A673 (cell line): ENCODE results near the gene HMCN2. TPM values are rescaled to one million over a fixed set of nuclear protein-coding genes. Genes with fewer than 3 reads are reported as not detected.

Experiments used
- BruUV-seq: library from RNA; stranded (reverse); fragments of 400-500 nt; replicated peaks from 2 replicates; lab custom pipeline; 2021; lab: Mats Ljungman, UMichigan
- CTCF ChIA-PET: fragments of 300-600 bp; sonication (Branson Sonifier 250); formaldehyde crosslinking; loops from one replicate; lab custom pipeline; 2022; ENCODE audit warnings: antibody characterized with exemption; lab: Charles Lee
- POLR2A ChIA-PET: fragments of 300-600 bp; sonication (Branson Sonifier 250); formaldehyde crosslinking; loops from one replicate; lab custom pipeline; 2022; ENCODE audit warnings: antibody characterized with exemption; ENCODE audit not compliant: low non-redundant PET; lab: Charles Lee
- DNase-seq: peaks from one replicate; pipeline ENCODE4 v3.0.0-alpha.2; 2015; ENCODE audit warnings: low spot score
- H3K27ac ChIP-seq: fragments of 200-600 bp; sonication (generic); 2 replicates; pipeline ENCODE4 v1.5.1; 2016; ENCODE audit warnings: mixed run types, low read depth, mild to moderate bottlenecking, mixed read lengths, antibody characterized with exemption, low read length; ENCODE audit not compliant: poor library complexity, severe bottlenecking
- H3K27me3 ChIP-seq: fragments of 200-600 bp; sonication (generic); replicated peaks from 2 replicates; pipeline ENCODE4 v1.6.1; 2017; ENCODE audit warnings: mixed run types, low read depth, mild to moderate bottlenecking, mixed read lengths, antibody characterized with exemption, low read length; ENCODE audit not compliant: insufficient read depth, poor library complexity
- H3K36me3 ChIP-seq: fragments of 200-600 bp; sonication (generic); 2 replicates; pipeline ENCODE4 v1.6.1; 2016; ENCODE audit warnings: mixed run types, mild to moderate bottlenecking, mixed read lengths, antibody characterized with exemption, low read length; ENCODE audit not compliant: insufficient read depth, poor library complexity, severe bottlenecking
- H3K4me1 ChIP-seq: fragments of 200-600 bp; sonication (generic); 2 replicates; pipeline ENCODE4 v1.6.1; 2017; ENCODE audit warnings: mixed run types, mild to moderate bottlenecking, mixed read lengths, antibody characterized with exemption, low read length; ENCODE audit not compliant: insufficient read depth, poor library complexity, severe bottlenecking
- H3K4me3 ChIP-seq: fragments of 200-600 bp; sonication (generic); 2 replicates; pipeline ENCODE4 v1.5.1; 2016; ENCODE audit warnings: low read depth, mixed run types, mild to moderate bottlenecking, mixed read lengths, low read length; ENCODE audit not compliant: poor library complexity, severe bottlenecking
- H3K9me3 ChIP-seq: fragments of 200-600 bp; sonication (generic); 2 replicates; pipeline ENCODE4 v1.6.1; 2016; ENCODE audit warnings: mixed run types, low read depth, mild to moderate bottlenecking, mixed read lengths, antibody characterized with exemption, low read length; ENCODE audit not compliant: poor library complexity, severe bottlenecking
- EZH2 ChIP-seq: fragments of 200-600 bp; sonication (generic); IDR thresholded peaks from 2 replicates; pipeline ENCODE4 v1.6.1; 2017; ENCODE audit warnings: borderline replicate concordance, low read depth, mild to moderate bottlenecking, mixed read lengths, antibody characterized with exemption, low read length; ENCODE audit not compliant: poor library complexity, severe bottlenecking
- intact Hi-C: fragments of 100-400 bp; cut with micrococcal nuclease; formaldehyde crosslinking; loops from one replicate; pipeline ENCODE4 v1.10.0; 2022; ENCODE audit not compliant: unreplicated experiment
- total RNA-seq: library from RNA; stranded (reverse); gene quantifications from 2 replicates; pipeline ENCODE4 v1.2.3, GENCODE V29; 2021
- TF ChIP-seq, protein P1 (sequence below): fragments of 300-800, 200-600 bp; sonication (generic); conservative IDR thresholded peaks from 2 replicates; pipeline ENCODE4 v1.5.1; 2017; ENCODE audit warnings: low read depth, mild to moderate bottlenecking, antibody characterized with exemption, low read length, moderate library complexity, mixed read lengths

HMCN2 gene
- total RNA-seq, 1 experiment from 2014 or later = 0.28 TPM

DNA sequence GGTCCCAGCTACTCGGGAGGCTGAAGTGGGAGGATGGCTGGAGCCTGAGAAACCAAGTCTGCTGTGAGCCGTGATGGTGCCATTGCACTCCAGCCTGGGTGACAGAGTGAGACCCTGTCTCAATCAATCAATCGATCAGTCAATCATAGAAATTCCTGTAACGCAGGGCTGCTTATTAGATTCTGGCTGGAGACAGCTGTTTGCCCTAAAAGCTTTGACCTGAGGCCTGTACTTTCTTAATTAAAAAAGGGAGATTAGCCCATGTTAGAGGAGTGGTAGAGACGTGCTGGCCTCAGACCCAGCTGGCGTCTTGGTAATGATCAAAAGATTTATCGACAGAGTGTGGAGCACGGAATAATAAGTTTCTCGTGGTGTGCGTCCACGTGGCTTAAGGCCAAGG, 40.5 kb upstream of the HMCN2 start:
- H3K9me3 ChIP-seq = no peaks in the 10 kb centered on the region
- H3K36me3 ChIP-seq = peaks cover 18% of the 10 kb centered on the region
- POLR2A ChIA-PET = no interaction called here
- no peak overlapping the region for H3K4me3 ChIP-seq
- intact Hi-C loops = no loop called here
- peaks cover 4% of the 10 kb centered on the region for H3K4me1 ChIP-seq
- H3K27ac ChIP-seq = no peak overlapping the region
- H3K27me3 ChIP-seq = no peaks in the 10 kb centered on the region
- CTCF ChIA-PET = no interaction called here
- DNase-seq = no peak
- TF ChIP-seq, protein P1, sequence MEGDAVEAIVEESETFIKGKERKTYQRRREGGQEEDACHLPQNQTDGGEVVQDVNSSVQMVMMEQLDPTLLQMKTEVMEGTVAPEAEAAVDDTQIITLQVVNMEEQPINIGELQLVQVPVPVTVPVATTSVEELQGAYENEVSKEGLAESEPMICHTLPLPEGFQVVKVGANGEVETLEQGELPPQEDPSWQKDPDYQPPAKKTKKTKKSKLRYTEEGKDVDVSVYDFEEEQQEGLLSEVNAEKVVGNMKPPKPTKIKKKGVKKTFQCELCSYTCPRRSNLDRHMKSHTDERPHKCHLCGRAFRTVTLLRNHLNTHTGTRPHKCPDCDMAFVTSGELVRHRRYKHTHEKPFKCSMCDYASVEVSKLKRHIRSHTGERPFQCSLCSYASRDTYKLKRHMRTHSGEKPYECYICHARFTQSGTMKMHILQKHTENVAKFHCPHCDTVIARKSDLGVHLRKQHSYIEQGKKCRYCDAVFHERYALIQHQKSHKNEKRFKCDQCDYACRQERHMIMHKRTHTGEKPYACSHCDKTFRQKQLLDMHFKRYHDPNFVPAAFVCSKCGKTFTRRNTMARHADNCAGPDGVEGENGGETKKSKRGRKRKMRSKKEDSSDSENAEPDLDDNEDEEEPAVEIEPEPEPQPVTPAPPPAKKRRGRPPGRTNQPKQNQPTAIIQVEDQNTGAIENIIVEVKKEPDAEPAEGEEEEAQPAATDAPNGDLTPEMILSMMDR = no peak
- TF ChIP-seq EZH2 = no peak
- no TSS peak for BruUV-seq

DNA sequence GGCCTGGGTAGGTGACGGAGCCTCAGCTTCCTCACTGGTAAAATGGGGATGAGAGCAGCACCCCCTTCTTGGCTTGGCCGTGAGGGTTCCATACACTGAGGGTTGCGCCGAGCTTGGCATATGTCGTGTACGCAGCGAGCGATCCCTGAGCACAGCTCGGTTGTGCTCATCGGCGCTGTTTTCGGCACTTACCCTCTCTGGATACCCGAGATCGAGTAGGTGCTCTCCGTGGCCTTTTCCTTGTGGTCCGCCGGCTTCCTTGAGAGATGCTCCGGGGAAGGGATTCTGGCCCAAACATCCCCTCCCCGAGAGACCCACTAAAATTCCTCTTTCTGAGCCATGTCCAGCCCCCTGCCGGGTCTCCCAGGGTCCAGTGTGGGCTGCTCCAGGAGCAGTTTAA, 40.0 kb upstream of the HMCN2 start:
- no peak overlapping the region for H3K27ac ChIP-seq

DNA sequence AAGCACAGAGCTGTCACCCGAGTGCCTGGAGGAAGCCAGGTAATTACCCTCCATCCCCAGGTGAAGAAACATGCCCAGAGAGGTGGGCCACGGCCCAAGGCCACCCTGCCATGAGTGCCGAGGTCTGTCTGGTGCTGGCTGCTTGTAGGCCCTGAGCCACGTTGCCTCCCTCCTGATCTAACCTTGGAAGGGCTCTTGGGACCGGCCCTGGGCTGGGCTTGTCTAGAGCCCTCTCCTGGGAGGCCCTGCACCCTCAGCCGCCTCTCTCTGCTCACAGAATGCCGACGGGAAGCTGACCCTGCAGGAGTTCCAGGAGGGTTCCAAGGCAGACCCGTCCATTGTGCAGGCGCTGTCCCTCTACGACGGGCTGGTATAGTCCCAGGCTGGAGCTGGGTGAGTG, 39.4 kb upstream of the HMCN2 start:
- no peak for TF ChIP-seq EZH2
- TF ChIP-seq, protein P1 = no peak
- ChIA-PET CTCF (interaction anchor here (0.6 kb wide), 1 partner anchor 10 kb away, joined by 5 read pairs; no protein-coding TSS in a partner anchor), POLR2A (no interaction called here)
- Histone ChIP-seq H3K4me3 (no peak overlapping the region), H3K27me3 (no peaks in the 10 kb centered on the region), H3K27ac (no peak overlapping the region), H3K36me3 (peaks cover 18% of the 10 kb centered on the region), H3K9me3 (no peaks in the 10 kb centered on the region), H3K4me1 (no peaks in the 10 kb centered on the region)
- intact Hi-C loops = no loop called here
- BruUV-seq = no TSS peak
- no peak for DNase-seq

More for the DNA sequence above, 40.0 kb upstream of the HMCN2 start:
- Histone ChIP-seq H3K36me3 (peaks cover 18% of the 10 kb centered on the region), H3K27me3 (no peaks in the 10 kb centered on the region), H3K4me1 (no peaks in the 10 kb centered on the region), H3K4me3 (no peak overlapping the region), H3K9me3 (no peaks in the 10 kb centered on the region)
- CTCF ChIA-PET = no interaction called here
- no peak for DNase-seq
- TF ChIP-seq, protein P1 = no peak
- no peak for TF ChIP-seq EZH2
- POLR2A ChIA-PET = no interaction called here
- no TSS peak for BruUV-seq
- intact Hi-C loops = no loop called here
